HepG2 (cell line): ENCODE data around the gene CDR2L. TPM values are rescaled to one million over a fixed set of nuclear protein-coding genes. Genes with fewer than 3 reads are reported as not detected.

Experiments used
- CBFB ChIP-seq: sonication (generic); formaldehyde crosslinking; IDR thresholded peaks from 2 replicates; pipeline ENCODE4 v1.4.0; 2020; ENCODE audit warnings: missing genetic modification reagents
- HMG20A ChIP-seq: IDR thresholded peaks from 2 replicates; pipeline ENCODE4 v1.6.1; 2016; ENCODE audit warnings: borderline replicate concordance
- MEF2D ChIP-seq: sonication (generic); formaldehyde crosslinking; IDR thresholded peaks from 2 replicates; pipeline ENCODE4 v1.5.1; 2020; ENCODE audit warnings: mild to moderate bottlenecking, missing genetic modification reagents
- MIXL1 ChIP-seq: IDR thresholded peaks from 2 replicates; pipeline ENCODE4 v1.6.1; 2016
- PHF5A ChIP-seq: IDR thresholded peaks from one replicate; pipeline ENCODE4 v1.6.1; 2018; ENCODE audit warnings: low read depth, missing genetic modification reagents; ENCODE audit not compliant: unreplicated experiment
- RCOR2 ChIP-seq: IDR thresholded peaks from 2 replicates; pipeline ENCODE4 v1.6.1; 2016; ENCODE audit warnings: missing biosample characterization, missing genetic modification reagents
- ZNF121 ChIP-seq: sonication (generic); formaldehyde crosslinking; IDR thresholded peaks from 2 replicates; pipeline ENCODE4 v1.5.0; 2020; ENCODE audit warnings: mild to moderate bottlenecking, missing genetic modification reagents
- ZNF557 ChIP-seq: sonication (generic); formaldehyde crosslinking; IDR thresholded peaks from 2 replicates; pipeline ENCODE4 v1.4.0; 2020; ENCODE audit warnings: missing genetic modification reagents
- polyA plus RNA-seq, 8 experiments: library from polyadenylated mRNA; depleted of rRNA in 3 of 8; stranded (reverse) in 7 of 8; unstranded in 1 of 8; fragments of >200 nt; fragmentation: Illumina TruSeq in 4 of 8; extraction: Trizol in 4 of 8; gene quantifications; 2 replicates each; pipeline versions ENCODE4 v1.2.1 to v1.2.3, GENCODE V29; 2011 to 2016; ENCODE audit warnings: low read depth in 4 of 8, missing spikeins in 1 of 8, mixed read lengths in 1 of 8; ENCODE audit not compliant: insufficient read depth in 1 of 8
- total RNA-seq, 5 experiments: library from RNA; depleted of rRNA; stranded (reverse); fragments of >200 nt; fragmentation: Illumina TruSeq; extraction: Trizol; gene quantifications; 2 replicates each; pipeline ENCODE4 v1.2.3, GENCODE V29; 2016; ENCODE audit warnings: low read depth in 1 of 5
- TF ChIP-seq, protein P1 (sequence below): sonication (generic); formaldehyde crosslinking; conservative IDR thresholded peaks from 2 replicates; pipeline ENCODE4 v1.4.0; 2020; ENCODE audit warnings: missing genetic modification reagents
- TF ChIP-seq, protein P2 (sequence below): sonication (generic); formaldehyde crosslinking; IDR thresholded peaks from 2 replicates; pipeline ENCODE4 v1.5.0; 2020; ENCODE audit warnings: mild to moderate bottlenecking, missing genetic modification reagents, borderline replicate concordance
- TF ChIP-seq, protein P3 (sequence below): sonication (generic); formaldehyde crosslinking; IDR thresholded peaks from 2 replicates; pipeline ENCODE4 v1.8.1; 2023; ENCODE audit warnings: mild to moderate bottlenecking, inconsistent platforms, moderate library complexity, missing genetic modification reagents, borderline replicate concordance
- TF ChIP-seq, protein P4 (sequence below): sonication (generic); formaldehyde crosslinking; IDR thresholded peaks from 2 replicates; pipeline ENCODE4 v1.4.0; 2020; ENCODE audit warnings: mild to moderate bottlenecking, missing genetic modification reagents
- TF ChIP-seq, protein P5 (sequence below): IDR thresholded peaks from 2 replicates; pipeline ENCODE4 v1.6.1; 2016; ENCODE audit warnings: missing compliant biosample characterization, missing genetic modification reagents, borderline replicate concordance

CDR2L gene
- total and polyA plus RNA-seq, 2 of the 13 experiments (the other 11 are each of a cell fraction or from before 2014, with no cell fraction given) = 1.9 to 2.1 TPM

DNA sequence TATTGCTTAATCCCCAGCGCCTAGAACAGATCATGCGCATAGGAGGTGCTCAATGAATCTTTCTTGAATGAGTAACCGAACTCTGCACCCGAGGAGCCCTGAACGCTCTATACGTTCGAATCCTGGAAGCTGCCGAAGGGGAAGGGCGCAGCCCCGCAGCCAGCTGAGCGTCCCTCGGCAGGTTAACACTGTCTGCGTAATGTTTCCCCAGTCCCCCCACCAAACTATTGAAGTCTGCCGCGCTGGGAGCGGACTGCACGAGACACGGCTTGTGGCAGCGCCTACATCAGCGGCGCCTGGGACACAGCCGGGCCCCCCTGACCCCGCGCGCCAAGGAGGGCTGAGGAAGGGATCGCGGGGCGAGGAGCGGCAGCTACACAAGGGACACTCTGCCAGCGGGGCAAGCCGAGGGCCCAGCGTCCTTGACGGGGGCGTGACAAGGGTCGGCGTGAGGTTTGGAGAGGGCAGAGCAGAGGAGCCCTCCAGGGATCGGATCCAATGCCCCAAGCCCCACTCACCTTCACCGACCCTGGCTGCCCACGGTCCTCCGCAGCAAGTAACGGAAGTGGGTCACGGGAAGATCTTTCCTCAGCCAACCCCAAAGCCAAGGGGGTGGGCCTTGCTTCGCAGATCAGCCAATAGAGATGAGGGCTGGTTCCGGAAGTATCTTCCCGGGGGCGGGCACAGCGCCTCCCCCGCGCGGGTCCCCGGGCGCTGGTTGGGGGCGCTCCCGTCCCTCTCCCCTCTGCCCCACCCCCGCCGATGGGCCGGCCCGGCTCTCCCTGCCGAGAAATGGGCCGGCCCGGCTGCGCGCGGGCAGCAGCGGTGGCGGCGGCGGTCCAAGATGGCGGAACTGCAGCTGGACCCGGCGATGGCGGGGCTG is 59.2 kb downstream of the CDR2L start, which contains the start of the genes ATP5PD and KCTD2 (continued):
- TF ChIP-seq, protein P1, sequence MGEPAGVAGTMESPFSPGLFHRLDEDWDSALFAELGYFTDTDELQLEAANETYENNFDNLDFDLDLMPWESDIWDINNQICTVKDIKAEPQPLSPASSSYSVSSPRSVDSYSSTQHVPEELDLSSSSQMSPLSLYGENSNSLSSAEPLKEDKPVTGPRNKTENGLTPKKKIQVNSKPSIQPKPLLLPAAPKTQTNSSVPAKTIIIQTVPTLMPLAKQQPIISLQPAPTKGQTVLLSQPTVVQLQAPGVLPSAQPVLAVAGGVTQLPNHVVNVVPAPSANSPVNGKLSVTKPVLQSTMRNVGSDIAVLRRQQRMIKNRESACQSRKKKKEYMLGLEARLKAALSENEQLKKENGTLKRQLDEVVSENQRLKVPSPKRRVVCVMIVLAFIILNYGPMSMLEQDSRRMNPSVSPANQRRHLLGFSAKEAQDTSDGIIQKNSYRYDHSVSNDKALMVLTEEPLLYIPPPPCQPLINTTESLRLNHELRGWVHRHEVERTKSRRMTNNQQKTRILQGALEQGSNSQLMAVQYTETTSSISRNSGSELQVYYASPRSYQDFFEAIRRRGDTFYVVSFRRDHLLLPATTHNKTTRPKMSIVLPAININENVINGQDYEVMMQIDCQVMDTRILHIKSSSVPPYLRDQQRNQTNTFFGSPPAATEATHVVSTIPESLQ (CRISPR knock-in tag) = no peak
- TF ChIP-seq MIXL1 (CRISPR knock-in tag) (0 out of 2 replicates have a peak, but pooled peaks have one; percentile 34), RCOR2 (CRISPR knock-in tag) (no peak), PHF5A (CRISPR knock-in tag) (no peak), HMG20A (CRISPR knock-in tag) (no peak), ZNF121 (CRISPR knock-in tag) (0 out of 2 replicates have a peak, but pooled peaks have one; percentile 29), CBFB (CRISPR knock-in tag) (peak; percentile 70), ZNF557 (no peak), MEF2D (CRISPR knock-in tag) (no peak; the same call in 1 of the 2 replicates)
- TF ChIP-seq, protein P2, sequence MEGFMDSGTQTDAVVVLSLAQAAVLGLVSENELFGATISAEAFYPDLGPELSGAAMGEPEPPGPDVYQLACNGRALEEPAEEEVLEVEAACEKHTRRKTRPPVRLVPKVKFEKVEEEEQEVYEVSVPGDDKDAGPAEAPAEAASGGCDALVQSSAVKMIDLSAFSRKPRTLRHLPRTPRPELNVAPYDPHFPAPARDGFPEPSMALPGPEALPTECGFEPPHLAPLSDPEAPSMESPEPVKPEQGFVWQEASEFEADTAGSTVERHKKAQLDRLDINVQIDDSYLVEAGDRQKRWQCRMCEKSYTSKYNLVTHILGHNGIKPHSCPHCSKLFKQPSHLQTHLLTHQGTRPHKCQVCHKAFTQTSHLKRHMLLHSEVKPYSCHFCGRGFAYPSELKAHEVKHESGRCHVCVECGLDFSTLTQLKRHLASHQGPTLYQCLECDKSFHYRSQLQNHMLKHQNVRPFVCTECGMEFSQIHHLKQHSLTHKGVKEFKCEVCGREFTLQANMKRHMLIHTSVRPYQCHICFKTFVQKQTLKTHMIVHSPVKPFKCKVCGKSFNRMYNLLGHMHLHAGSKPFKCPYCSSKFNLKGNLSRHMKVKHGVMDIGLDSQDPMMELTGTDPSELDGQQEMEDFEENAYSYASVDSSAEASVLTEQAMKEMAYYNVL (CRISPR knock-in tag) = peak; percentile 58
- TF ChIP-seq, protein P3, sequence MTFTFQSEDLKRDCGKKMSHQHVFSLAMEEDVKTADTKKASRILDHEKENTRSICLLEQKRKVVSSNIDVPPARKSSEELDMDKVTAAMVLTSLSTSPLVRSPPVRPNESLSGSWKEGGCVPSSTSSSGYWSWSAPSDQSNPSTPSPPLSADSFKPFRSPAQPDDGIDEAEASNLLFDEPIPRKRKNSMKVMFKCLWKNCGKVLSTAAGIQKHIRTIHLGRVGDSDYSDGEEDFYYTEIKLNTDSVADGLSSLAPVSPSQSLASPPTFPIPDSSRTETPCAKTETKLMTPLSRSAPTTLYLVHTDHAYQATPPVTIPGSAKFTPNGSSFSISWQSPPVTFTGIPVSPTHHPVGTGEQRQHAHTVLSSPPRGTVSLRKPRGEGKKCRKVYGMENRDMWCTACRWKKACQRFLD (CRISPR knock-in tag) = no peak
- TF ChIP-seq, protein P4, sequence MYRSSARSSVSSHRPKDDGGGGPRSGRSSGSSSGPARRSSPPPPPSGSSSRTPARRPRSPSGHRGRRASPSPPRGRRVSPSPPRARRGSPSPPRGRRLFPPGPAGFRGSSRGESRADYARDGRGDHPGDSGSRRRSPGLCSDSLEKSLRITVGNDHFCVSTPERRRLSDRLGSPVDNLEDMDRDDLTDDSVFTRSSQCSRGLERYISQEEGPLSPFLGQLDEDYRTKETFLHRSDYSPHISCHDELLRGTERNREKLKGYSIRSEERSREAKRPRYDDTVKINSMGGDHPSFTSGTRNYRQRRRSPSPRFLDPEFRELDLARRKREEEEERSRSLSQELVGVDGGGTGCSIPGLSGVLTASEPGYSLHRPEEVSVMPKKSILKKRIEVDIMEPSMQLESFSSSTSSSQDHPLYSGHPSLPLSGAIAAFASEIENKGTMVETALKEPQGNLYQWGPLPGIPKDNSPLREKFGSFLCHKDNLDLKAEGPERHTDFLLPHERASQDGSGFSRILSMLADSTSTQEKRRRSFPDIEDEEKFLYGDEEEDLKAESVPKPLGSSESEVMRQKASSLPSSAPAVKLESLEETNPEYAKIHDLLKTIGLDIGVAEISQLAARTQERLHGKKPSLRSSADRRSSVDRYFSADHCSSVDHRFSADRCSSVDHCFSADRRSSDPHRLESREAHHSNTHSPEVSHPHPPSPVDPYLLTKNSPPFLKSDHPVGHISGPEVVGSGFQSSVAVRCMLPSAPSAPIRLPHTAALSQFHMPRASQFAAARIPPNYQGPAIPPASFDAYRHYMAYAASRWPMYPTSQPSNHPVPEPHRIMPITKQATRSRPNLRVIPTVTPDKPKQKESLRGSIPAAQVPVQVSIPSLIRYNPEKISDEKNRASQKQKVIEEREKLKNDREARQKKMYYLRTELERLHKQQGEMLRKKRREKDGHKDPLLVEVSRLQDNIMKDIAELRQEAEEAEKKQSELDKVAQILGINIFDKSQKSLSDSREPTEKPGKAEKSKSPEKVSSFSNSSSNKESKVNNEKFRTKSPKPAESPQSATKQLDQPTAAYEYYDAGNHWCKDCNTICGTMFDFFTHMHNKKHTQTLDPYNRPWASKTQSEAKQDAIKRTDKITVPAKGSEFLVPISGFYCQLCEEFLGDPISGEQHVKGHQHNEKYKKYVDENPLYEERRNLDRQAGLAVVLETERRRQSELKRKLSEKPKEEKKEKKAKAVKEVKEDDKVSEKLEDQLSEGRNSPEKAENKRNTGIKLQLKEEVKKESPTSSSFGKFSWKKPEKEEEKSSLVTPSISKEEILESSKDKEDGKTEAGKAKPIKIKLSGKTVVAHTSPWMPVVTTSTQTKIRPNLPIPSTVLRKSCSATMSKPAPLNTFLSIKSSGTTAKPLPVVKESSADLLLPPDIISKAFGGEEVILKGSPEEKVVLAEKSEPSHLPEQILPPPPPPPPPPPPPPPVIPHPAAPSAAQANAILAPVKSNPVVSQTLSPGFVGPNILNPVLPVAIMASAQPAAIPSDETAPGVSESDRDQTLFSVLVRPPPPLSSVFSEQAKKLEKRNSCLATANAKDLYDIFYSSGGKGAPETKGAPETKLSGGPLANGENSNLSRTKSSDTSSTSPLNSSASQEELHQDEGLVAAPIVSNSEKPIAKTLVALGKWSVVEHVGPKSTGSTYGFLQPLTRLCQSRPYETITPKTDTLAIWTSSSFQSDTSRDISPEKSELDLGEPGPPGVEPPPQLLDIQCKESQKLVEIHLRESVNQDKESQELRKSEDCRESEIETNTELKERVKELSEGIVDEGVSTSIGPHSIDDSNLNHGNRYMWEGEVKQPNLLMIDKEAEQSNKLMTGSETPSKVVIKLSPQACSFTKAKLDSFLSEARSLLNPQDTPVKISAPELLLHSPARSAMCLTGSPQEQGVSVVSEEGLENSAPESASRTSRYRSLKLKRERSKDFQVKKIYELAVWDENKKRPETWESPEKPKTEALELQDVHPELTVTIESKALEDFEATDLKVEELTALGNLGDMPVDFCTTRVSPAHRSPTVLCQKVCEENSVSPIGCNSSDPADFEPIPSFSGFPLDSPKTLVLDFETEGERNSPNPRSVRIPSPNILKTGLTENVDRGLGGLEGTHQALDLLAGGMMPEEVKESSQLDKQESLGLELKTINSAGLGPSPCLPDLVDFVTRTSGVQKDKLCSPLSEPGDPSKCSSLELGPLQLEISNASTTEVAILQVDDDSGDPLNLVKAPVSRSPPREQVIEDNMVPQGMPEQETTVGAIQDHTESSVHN (CRISPR knock-in tag) = no peak; the same call in 1 of the 2 replicates
- TF ChIP-seq, protein P5, sequence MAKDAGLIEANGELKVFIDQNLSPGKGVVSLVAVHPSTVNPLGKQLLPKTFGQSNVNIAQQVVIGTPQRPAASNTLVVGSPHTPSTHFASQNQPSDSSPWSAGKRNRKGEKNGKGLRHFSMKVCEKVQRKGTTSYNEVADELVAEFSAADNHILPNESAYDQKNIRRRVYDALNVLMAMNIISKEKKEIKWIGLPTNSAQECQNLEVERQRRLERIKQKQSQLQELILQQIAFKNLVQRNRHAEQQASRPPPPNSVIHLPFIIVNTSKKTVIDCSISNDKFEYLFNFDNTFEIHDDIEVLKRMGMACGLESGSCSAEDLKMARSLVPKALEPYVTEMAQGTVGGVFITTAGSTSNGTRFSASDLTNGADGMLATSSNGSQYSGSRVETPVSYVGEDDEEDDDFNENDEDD (CRISPR knock-in tag) = peak; percentile 38
